Measurements from ENCODE around the gene MRPL39.

The MRPL39 gene

GRCh38 chr21:25578056-25578961 lies 29.0 kb downstream of the MRPL39 start:
- no peak overlapping the region for H3K4me3 ChIP-seq (replicated peaks; ENCODE audit: low read depth, low read length)
- no peak for DNase-seq (ENCODE audit: low read depth)
- no peak for TF ChIP-seq CTCF (IDR thresholded peaks at IDR 0.05; ENCODE audit: low read length, missing control alignments)

- DNase-seq (ENCODE audit: low read depth): no peak
- no peak for TF ChIP-seq CTCF (IDR thresholded peaks at IDR 0.05; ENCODE audit: low read length, missing control alignments)
- no peak overlapping the region for H3K4me3 ChIP-seq (replicated peaks; ENCODE audit: low read depth, low read length)
Measured at GRCh38 chr21:25577424-25578055, 29.7 kb downstream of the MRPL39 start.

- no peak overlapping the region for H3K4me3 ChIP-seq (replicated peaks; ENCODE audit: low read depth, low read length)
- DNase-seq (ENCODE audit: low read depth): peak; percentile 81
- no peak for TF ChIP-seq CTCF (IDR thresholded peaks at IDR 0.05; ENCODE audit: low read length, missing control alignments)
Measured at GRCh38 chr21:25573409-25574206, 33.7 kb downstream of the MRPL39 start.

GRCh38 chr21:25572861-25573310 lies 34.4 kb downstream of the MRPL39 start:
- DNase-seq (ENCODE audit: low read depth): peak; percentile 6
- no peak for TF ChIP-seq CTCF (IDR thresholded peaks at IDR 0.05; ENCODE audit: low read length, missing control alignments)
- H3K4me3 ChIP-seq (replicated peaks; ENCODE audit: low read depth, low read length): no peak overlapping the region

GRCh38 chr21:25571726-25572121 lies 35.6 kb downstream of the MRPL39 start:
- no peak overlapping the region for H3K4me3 ChIP-seq (replicated peaks; ENCODE audit: low read depth, low read length)
- DNase-seq (ENCODE audit: low read depth): no peak
- TF ChIP-seq CTCF (IDR thresholded peaks at IDR 0.05; ENCODE audit: low read length, missing control alignments): no peak

GRCh38 chr21:25569711-25570110 lies 37.6 kb downstream of the MRPL39 start:
- TF ChIP-seq CTCF (IDR thresholded peaks at IDR 0.05; ENCODE audit: low read length, missing control alignments): no peak
- DNase-seq (ENCODE audit: low read depth): no peak
- no peak overlapping the region for H3K4me3 ChIP-seq (replicated peaks; ENCODE audit: low read depth, low read length)
